HCT116 (cell line): ENCODE results near the gene RANGRF. TPM values are rescaled to one million over a fixed set of nuclear protein-coding genes. Genes with fewer than 3 reads are reported as not detected.

ENCODE experiments used
- ATAC-seq: fragments of 200-7000 bp; cut with Tn5 transposase; 2 replicates; pipeline ENCODE4 v1.9.1; 2020; ENCODE audit warnings: mild to moderate bottlenecking, moderate library complexity
- BruUV-seq: library from RNA; stranded (reverse); fragments of 400-500 nt; replicated peaks from 2 replicates; lab custom pipeline; 2021; lab: Mats Ljungman, UMichigan
- CTCF ChIA-PET: fragments of 300-600 bp; sonication (Branson Sonifier 250); formaldehyde crosslinking; loops from one replicate; lab custom pipeline; 2021; ENCODE audit warnings: antibody characterized with exemption; lab: Charles Lee
- POLR2A ChIA-PET: fragments of 300-600, 350-600 bp; sonication (Branson Sonifier 250); formaldehyde crosslinking; loops from one replicate; lab custom pipeline; 2021; ENCODE audit warnings: antibody characterized with exemption; lab: Charles Lee
- RAD21 ChIA-PET, 2 experiments: fragments of 300-600 bp; sonication (Branson Sonifier 250); formaldehyde crosslinking; loops; one replicate each; lab custom pipeline; 2023; ENCODE audit warnings: low total read pairs in 2 of 2; ENCODE audit not compliant: uncharacterized antibody in 2 of 2, unreplicated experiment in 2 of 2, low non-redundant PET in 1 of 2; lab: Charles Lee
- DNase-seq: peaks from one replicate; pipeline ENCODE4 v3.0.0-alpha.2; 2010; ENCODE audit warnings: low read depth, low spot score
- H2AFZ ChIP-seq: fragments of 200-600 bp; shearing (Covaris generic), sonication (generic); 2 replicates; pipeline ENCODE4 v1.6.1; 2017; ENCODE audit warnings: low read depth, mixed run types, mixed read lengths, antibody characterized with exemption, low read length; ENCODE audit not compliant: poor library complexity, severe bottlenecking
- H3K27ac ChIP-seq: 2 replicates; pipeline ENCODE4 v1.5.1; 2012; ENCODE audit warnings: low read depth, low read length
- H3K27me3 ChIP-seq: fragments of 200-600 bp; sonication (generic); 2 replicates; pipeline ENCODE4 v1.6.1; 2016; ENCODE audit warnings: mixed run types, low read length, mixed read lengths; ENCODE audit not compliant: insufficient read depth
- H3K36me3 ChIP-seq, 2 experiments: fragments of 200-500 bp in 1 of 2; fragments of 200-600 bp in 1 of 2; sonication (Bioruptor generic) in 1 of 2; sonication (generic) in 1 of 2; 2 replicates each; pipeline versions ENCODE4 v1.5.1 to v1.6.1; 2014 to 2016; ENCODE audit warnings: low read length in 2 of 2, inconsistent platforms in 1 of 2, mixed read lengths in 1 of 2, mixed run types in 1 of 2; ENCODE audit not compliant: insufficient read depth in 2 of 2, control insufficient read depth in 1 of 2
- H3K4me1 ChIP-seq, 2 experiments: fragments of 200-600 bp in 1 of 2; sonication (generic) in 1 of 2; 2 replicates each; pipeline versions ENCODE4 v1.5.1 to v1.6.1; 2012 to 2017; ENCODE audit warnings: low read length in 2 of 2, inconsistent platforms in 1 of 2, mild to moderate bottlenecking in 1 of 2, mixed read lengths in 1 of 2, mixed run types in 1 of 2, moderate library complexity in 1 of 2; ENCODE audit not compliant: insufficient read depth in 2 of 2, control insufficient read depth in 1 of 2
- H3K4me2 ChIP-seq: fragments of 200-600 bp; sonication (generic); 2 replicates; pipeline ENCODE4 v1.6.1; 2017; ENCODE audit warnings: mixed run types, low read length, mixed read lengths
- H3K4me3 ChIP-seq, 2 experiments: fragments of 200-600 bp in 1 of 2; sonication (generic) in 1 of 2; replicated peaks in 1 of 2; 2 replicates each; pipeline ENCODE4 v1.5.1; 2011 to 2016; ENCODE audit warnings: low read length in 2 of 2, control low read depth in 1 of 2, low read depth in 1 of 2, mild to moderate bottlenecking in 1 of 2, mixed read lengths in 1 of 2, mixed run types in 1 of 2
- H3K79me2 ChIP-seq: fragments of 200-600 bp; sonication (generic); 2 replicates; pipeline ENCODE4 v1.6.1; 2017; ENCODE audit warnings: mild to moderate bottlenecking, mixed run types, low read length, moderate library complexity, mixed read lengths; ENCODE audit not compliant: insufficient read depth
- H3K9ac ChIP-seq: fragments of 200-600 bp; sonication (generic); 2 replicates; pipeline ENCODE4 v1.6.1; 2016; ENCODE audit warnings: low read length, mixed read lengths
- H3K9me2 ChIP-seq: fragments of 200-600 bp; sonication (generic), shearing (Covaris generic); 2 replicates; pipeline ENCODE4 v1.6.1; 2017; ENCODE audit warnings: mixed run types, mild to moderate bottlenecking, moderate library complexity; ENCODE audit not compliant: insufficient read depth
- H3K9me3 ChIP-seq, 2 experiments: fragments of 200-500 bp in 1 of 2; fragments of 200-600 bp in 1 of 2; sonication (Bioruptor generic) in 1 of 2; sonication (generic) in 1 of 2; 2 replicates each; pipeline ENCODE4 v1.6.1; 2014 to 2017; ENCODE audit warnings: low read length in 2 of 2, mixed read lengths in 2 of 2, inconsistent platforms in 1 of 2, low read depth in 1 of 2, mild to moderate bottlenecking in 1 of 2, mixed run types in 1 of 2, moderate library complexity in 1 of 2; ENCODE audit not compliant: control insufficient read depth in 1 of 2, insufficient read depth in 1 of 2
- H4K20me1 ChIP-seq: fragments of 200-600 bp; sonication (generic), shearing (Covaris generic); 2 replicates; pipeline ENCODE4 v1.6.1; 2017; ENCODE audit warnings: mixed run types, mild to moderate bottlenecking, moderate library complexity; ENCODE audit not compliant: insufficient read depth
- CBX3 ChIP-seq: IDR thresholded peaks from 2 replicates; pipeline ENCODE4 v1.6.1; 2012; ENCODE audit warnings: low read depth
- CEBPB ChIP-seq: IDR thresholded peaks from 2 replicates; pipeline ENCODE4 v1.6.1; 2012; ENCODE audit warnings: low read depth
- EGR1 ChIP-seq: IDR thresholded peaks from 2 replicates; pipeline ENCODE4 v1.6.1; 2012; ENCODE audit warnings: low read depth
- ELF1 ChIP-seq: IDR thresholded peaks from 2 replicates; pipeline ENCODE4 v1.6.1; 2012; ENCODE audit warnings: low read depth, borderline replicate concordance
- EZH2 ChIP-seq: fragments of 200-600 bp; sonication (generic); IDR thresholded peaks from 2 replicates; pipeline ENCODE4 v1.6.1; 2017; ENCODE audit warnings: antibody characterized with exemption, mixed run types
- EZH2phosphoT487 ChIP-seq: fragments of 200-600 bp; IDR thresholded peaks from 2 replicates; pipeline ENCODE4 v1.6.1; 2018; ENCODE audit warnings: antibody characterized with exemption, borderline replicate concordance
- JUND ChIP-seq: IDR thresholded peaks from 2 replicates; pipeline ENCODE4 v1.6.1; 2012
- MAX ChIP-seq: IDR thresholded peaks from 2 replicates; pipeline ENCODE4 v1.6.1; 2012
- POLR2AphosphoS5 ChIP-seq: IDR thresholded peaks from 2 replicates; pipeline ENCODE4 v1.6.1; 2011; ENCODE audit warnings: mild to moderate bottlenecking, low read depth, low read length, moderate library complexity
- REST ChIP-seq: IDR thresholded peaks from 2 replicates; pipeline ENCODE4 v1.6.1; 2012; ENCODE audit warnings: low read depth
- SIN3A ChIP-seq: IDR thresholded peaks from 2 replicates; pipeline ENCODE4 v1.6.1; 2012; ENCODE audit warnings: low read depth
- SP1 ChIP-seq: IDR thresholded peaks from 2 replicates; pipeline ENCODE4 v1.6.1; 2012; ENCODE audit warnings: low read depth
- SRF ChIP-seq: IDR thresholded peaks from 2 replicates; pipeline ENCODE4 v1.6.1; 2012; ENCODE audit warnings: low read depth
- TCF7L2 ChIP-seq: IDR thresholded peaks from 2 replicates; pipeline ENCODE4 v1.7.0; 2011; ENCODE audit warnings: borderline replicate concordance, inconsistent platforms; ENCODE audit not compliant: insufficient read depth, insufficient read length; ENCODE audit errors: extremely low read depth
- ZBTB33 ChIP-seq: IDR thresholded peaks from 2 replicates; pipeline ENCODE4 v1.6.1; 2011; ENCODE audit warnings: mild to moderate bottlenecking, low read length, moderate library complexity; ENCODE audit not compliant: insufficient replicate concordance; ENCODE audit errors: extremely low read depth
- ZFX ChIP-seq: fragments of 450-650 bp; IDR thresholded peaks from 2 replicates; pipeline ENCODE4 v1.6.1; 2017
- intact Hi-C: fragments of 100-400 bp; cut with micrococcal nuclease; formaldehyde crosslinking; loops from 2 replicates; pipeline ENCODE4 v1.10.0; 2022
- total RNA-seq: library from RNA; stranded (reverse); gene quantifications from one replicate; pipeline ENCODE4 v1.2.1, GENCODE V29; 2021; ENCODE audit not compliant: unreplicated experiment
- TF ChIP-seq, protein P1 (sequence below): IDR thresholded peaks from 2 replicates; pipeline ENCODE4 v1.6.1; 2012

RANGRF gene
- total RNA-seq, 1 experiment from 2014 or later, result 33.2 TPM

- DNase-seq (no peak), ATAC-seq (no peak)
- Histone ChIP-seq H3K27ac (no peak overlapping the region), H3K4me3 (no peak overlapping the region), H3K4me1 (no peaks in the 10 kb centered on the region), H3K79me2 (no peaks in the 10 kb centered on the region), H3K9me2 (no peaks in the 10 kb centered on the region), H3K9me3 (no peaks in the 10 kb centered on the region), H3K36me3 (no peaks in the 10 kb centered on the region), H3K4me2 (no peak overlapping the region), H3K9ac (no peak overlapping the region), H2AFZ (no peak overlapping the region), H3K27me3 (no peaks in the 10 kb centered on the region), H4K20me1 (no peaks in the 10 kb centered on the region)
- ChIA-PET POLR2A (no interaction called here), CTCF (no interaction called here), RAD21 (no interaction called here)
- BruUV-seq, result no TSS peak
- intact Hi-C loops, result no loop called here
- TF ChIP-seq, protein P1, sequence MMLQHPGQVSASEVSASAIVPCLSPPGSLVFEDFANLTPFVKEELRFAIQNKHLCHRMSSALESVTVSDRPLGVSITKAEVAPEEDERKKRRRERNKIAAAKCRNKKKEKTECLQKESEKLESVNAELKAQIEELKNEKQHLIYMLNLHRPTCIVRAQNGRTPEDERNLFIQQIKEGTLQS, result no peak
- TF ChIP-seq CBX3, result no peak
Observed at GRCh38 chr17:8327303-8327649, 38.8 kb downstream of the RANGRF start.

GRCh38 chr17:8332128-8332527 lies 43.7 kb downstream of the RANGRF start:
- Histone ChIP-seq H3K36me3 (no peaks in the 10 kb centered on the region), H3K27me3 (no peaks in the 10 kb centered on the region), H2AFZ (no peak overlapping the region), H3K27ac (no peak overlapping the region), H3K4me3 (no peak overlapping the region), H3K9ac (no peak overlapping the region), H3K9me3 (no peaks in the 10 kb centered on the region), H3K79me2 (no peaks in the 10 kb centered on the region), H3K9me2 (no peaks in the 10 kb centered on the region), H3K4me2 (no peak overlapping the region), H4K20me1 (no peaks in the 10 kb centered on the region), H3K4me1 (no peaks in the 10 kb centered on the region)
- DNase-seq (no peak), ATAC-seq (no peak)
- ChIA-PET CTCF (no interaction called here), RAD21 (interaction anchor here in 1 of 2 experiments (0.7 kb wide), 1 partner anchor 290 kb away, joined by 3 read pairs; no protein-coding TSS in a partner anchor), POLR2A (interaction anchor here (0.6 kb wide), 1 partner anchor 57 kb away, joined by 4 read pairs; no protein-coding TSS in a partner anchor)
- no TSS peak for BruUV-seq
- intact Hi-C loops, result no loop called here
- no peak for TF ChIP-seq SIN3A
- TF ChIP-seq SRF, result no peak
- no peak for TF ChIP-seq CEBPB
- TF ChIP-seq SP1, result no peak
- no peak for TF ChIP-seq JUND
- TF ChIP-seq EGR1, result no peak
- no peak for TF ChIP-seq REST
- no peak for TF ChIP-seq EZH2phosphoT487
- TF ChIP-seq ZFX, result no peak
- TF ChIP-seq ZBTB33, result no peak
- no peak for TF ChIP-seq POLR2AphosphoS5
- no peak for TF ChIP-seq CBX3
- TF ChIP-seq MAX, result no peak
- TF ChIP-seq TCF7L2, result no peak
- TF ChIP-seq EZH2, result no peak
- no peak for TF ChIP-seq ELF1
